Lower lobe of right lung (tissue), 2 donors: ENCODE results near the gene KAZALD1. TPM values are rescaled to one million over a fixed set of nuclear protein-coding genes. Genes with fewer than 3 reads are reported as not detected.

Source experiments
- ATAC-seq, 2 donors: fragments of 200-7000 bp; cut with Tn5 transposase; one replicate each; pipeline ENCODE4 v1.9.1; 2020 to 2022; ENCODE audit warnings: mild to moderate bottlenecking in 2 of 2, moderate library complexity in 2 of 2
- DNase-seq: peaks from one replicate; pipeline ENCODE4 v3.0.0-alpha.2; 2020
- H3K27ac ChIP-seq: fragments of 200-600 bp; one replicate; pipeline ENCODE4 v1.8.0; 2022
- H3K27me3 ChIP-seq: fragments of 200-600 bp; one replicate; pipeline ENCODE4 v1.8.0; 2022; ENCODE audit warnings: low read depth
- H3K36me3 ChIP-seq: fragments of 200-600 bp; one replicate; pipeline ENCODE4 v1.8.0; 2022; ENCODE audit warnings: mild to moderate bottlenecking
- H3K4me1 ChIP-seq: fragments of 200-600 bp; one replicate; pipeline ENCODE4 v1.8.0; 2022
- H3K4me3 ChIP-seq: fragments of 200-600 bp; one replicate; pipeline ENCODE4 v1.8.0; 2022; ENCODE audit warnings: mild to moderate bottlenecking
- H3K9me3 ChIP-seq: fragments of 200-600 bp; one replicate; pipeline ENCODE4 v1.8.0; 2022
- CTCF ChIP-seq: fragments of 200-600 bp; IDR thresholded peaks from one replicate; pipeline ENCODE4 v1.8.0; 2022; ENCODE audit warnings: antibody characterized with exemption, mild to moderate bottlenecking
- intact Hi-C: fragments of 100-400 bp; cut with DNase I; formaldehyde crosslinking; loops from one replicate; pipeline ENCODE4 v1.11.0; 2022
- total RNA-seq: library from RNA; stranded (reverse); fragmentation: NEBNext Ultra II Directional; extraction: Animal tissue kit (Norgen Biotek cat#: 25700); gene quantifications from one replicate; pipeline ENCODE4 v1.2.1, GENCODE V29; 2021
- donor health status: DM: no; HTN: yes; CAD: no; lungs with severe emphysema.

Gene KAZALD1
- total RNA-seq, 1 donor from 2014 or later, result 9.9 TPM

- Histone ChIP-seq H3K4me1 (peaks cover 29% of the 10 kb centered on the region), H3K9me3 (no peaks in the 10 kb centered on the region), H3K27me3 (peaks cover 57% of the 10 kb centered on the region), H3K4me3 (no peak overlapping the region), H3K27ac (no peak overlapping the region), H3K36me3 (no peaks in the 10 kb centered on the region)
- TF ChIP-seq CTCF, result no peak
- intact Hi-C loops, result no loop called here
- DNase-seq (peak; percentile 32), ATAC-seq (no peak)
Observed at GRCh38 chr10:101046332-101047238, 15.2 kb upstream of the KAZALD1 start.

- Histone ChIP-seq H3K4me3 (no peak overlapping the region), H3K9me3 (no peaks in the 10 kb centered on the region), H3K27me3 (peaks cover 58% of the 10 kb centered on the region), H3K27ac (no peak overlapping the region), H3K4me1 (peaks cover 22% of the 10 kb centered on the region), H3K36me3 (no peaks in the 10 kb centered on the region)
- ATAC-seq, result no peak
- TF ChIP-seq CTCF, result no peak
- DNase-seq, result peak; percentile 31
- intact Hi-C loops, result no loop called here
Observed at GRCh38 chr10:101047268-101047667, 14.5 kb upstream of the KAZALD1 start.

- H3K4me1 ChIP-seq, result peaks cover 16% of the 10 kb centered on the region
- peaks cover 58% of the 10 kb centered on the region for H3K27me3 ChIP-seq
- no peaks in the 10 kb centered on the region for H3K9me3 ChIP-seq
- ATAC-seq, result peak; percentile 14 to 22
- H3K36me3 ChIP-seq, result no peaks in the 10 kb centered on the region
- peak; percentile 40 for DNase-seq
- no peak for TF ChIP-seq CTCF
- H3K4me3 ChIP-seq, result no peak overlapping the region
- intact Hi-C loops, result no loop called here
- no peak overlapping the region for H3K27ac ChIP-seq
Observed at GRCh38 chr10:101047961-101048892, 13.6 kb upstream of the KAZALD1 start.

- no peaks in the 10 kb centered on the region for H3K36me3 ChIP-seq
- TF ChIP-seq CTCF, result peak; percentile 90
- peaks cover 58% of the 10 kb centered on the region for H3K27me3 ChIP-seq
- H3K27ac ChIP-seq, result no peak overlapping the region
- no peaks in the 10 kb centered on the region for H3K9me3 ChIP-seq
- DNase-seq (peak; percentile 79), ATAC-seq (peak; percentile 85 to 89)
- peaks cover 9% of the 10 kb centered on the region for H3K4me1 ChIP-seq
- no peak overlapping the region for H3K4me3 ChIP-seq
- intact Hi-C loops, result no loop called here
Observed at GRCh38 chr10:101050208-101051069, 11.3 kb upstream of the KAZALD1 start.

- Histone ChIP-seq H3K27me3 (peaks cover 44% of the 10 kb centered on the region), H3K36me3 (no peaks in the 10 kb centered on the region), H3K9me3 (no peaks in the 10 kb centered on the region), H3K4me1 (peaks cover 9% of the 10 kb centered on the region), H3K27ac (no peak overlapping the region), H3K4me3 (no peak overlapping the region)
- TF ChIP-seq CTCF, result no peak
- DNase-seq (no peak), ATAC-seq (no peak)
- intact Hi-C loops, result no loop called here
Observed at GRCh38 chr10:101052285-101052684, 9.5 kb upstream of the KAZALD1 start.
